DND-41 (cell line): ENCODE measurements around the gene MRTFA.

ENCODE experiments used
- ATAC-seq: fragments of 200-7000 bp; cut with Tn5 transposase; 3 replicates; pipeline ENCODE4 v1.9.1; 2021; ENCODE audit warnings: low read depth; ENCODE audit not compliant: insufficient read depth
- DNase-seq: peaks from one replicate; pipeline ENCODE4 v3.0.0-alpha.2; 2020
- H2AFZ ChIP-seq: 2 replicates; pipeline ENCODE4 v1.6.0; 2012; ENCODE audit warnings: low read depth, low read length
- H3K27ac ChIP-seq: 2 replicates; pipeline ENCODE4 v1.5.1; 2012; ENCODE audit warnings: low read length, inconsistent platforms
- H3K27me3 ChIP-seq: fragments of 200-600 bp; sonication (generic); 2 replicates; pipeline ENCODE4 v1.6.0; 2012; ENCODE audit warnings: low read length, mild to moderate bottlenecking, inconsistent platforms; ENCODE audit not compliant: insufficient read depth, poor library complexity
- H3K36me3 ChIP-seq: 2 replicates; pipeline ENCODE4 v1.5.1; 2012; ENCODE audit warnings: low read length, inconsistent platforms; ENCODE audit not compliant: insufficient read depth
- H3K4me1 ChIP-seq: 2 replicates; pipeline ENCODE4 v1.5.1; 2012; ENCODE audit warnings: mild to moderate bottlenecking, low read length; ENCODE audit not compliant: insufficient read depth
- H3K4me2 ChIP-seq: 2 replicates; pipeline ENCODE4 v1.6.0; 2012; ENCODE audit warnings: mild to moderate bottlenecking, moderate library complexity, low read length, inconsistent platforms; ENCODE audit not compliant: insufficient read depth
- H3K4me3 ChIP-seq, 2 experiments: fragments of 200-600 bp in 1 of 2; shearing (Covaris generic) in 1 of 2; 2 replicates each; pipeline ENCODE4 v1.5.1; 2012 to 2016; ENCODE audit warnings: inconsistent platforms in 2 of 2, low read length in 2 of 2, mild to moderate bottlenecking in 2 of 2, low read depth in 1 of 2, moderate library complexity in 1 of 2
- H3K79me2 ChIP-seq: 2 replicates; pipeline ENCODE4 v1.6.0; 2012; ENCODE audit warnings: low read length, inconsistent platforms; ENCODE audit not compliant: insufficient read depth
- H3K9ac ChIP-seq: 2 replicates; pipeline ENCODE4 v1.6.0; 2012; ENCODE audit warnings: low read depth, mild to moderate bottlenecking, inconsistent platforms, low read length, moderate library complexity
- H3K9me3 ChIP-seq: 2 replicates; pipeline ENCODE4 v1.5.1; 2012; ENCODE audit warnings: low read length, moderate library complexity, mild to moderate bottlenecking, inconsistent platforms; ENCODE audit not compliant: insufficient read depth, severe bottlenecking
- H4K20me1 ChIP-seq: 2 replicates; pipeline ENCODE4 v1.6.0; 2012; ENCODE audit warnings: low read length; ENCODE audit not compliant: insufficient read depth
- EZH2 ChIP-seq: IDR thresholded peaks from 3 replicates; pipeline ENCODE4 v1.6.1; 2012; ENCODE audit warnings: borderline replicate concordance, low read depth, mild to moderate bottlenecking, moderate library complexity, low read length, inconsistent platforms; ENCODE audit not compliant: severe bottlenecking
- TF ChIP-seq, protein P1 (sequence below): IDR thresholded peaks from 2 replicates; pipeline ENCODE4 v1.5.1; 2012; ENCODE audit warnings: borderline replicate concordance, low read length, moderate library complexity, mild to moderate bottlenecking; ENCODE audit not compliant: poor library complexity, severe bottlenecking; ENCODE audit errors: extremely low read depth

MRTFA gene

GRCh38 chr22:40415531-40416266, 220.8 kb downstream of the MRTFA start:
- Histone ChIP-seq H3K27ac (0 out of 2 replicates have a peak overlapping the region, but pooled peaks have one; percentile 13), H3K4me2 (no peak overlapping the region), H3K36me3 (peaks cover 78% of the 10 kb centered on the region), H3K9me3 (no peaks in the 10 kb centered on the region), H4K20me1 (peaks cover 15% of the 10 kb centered on the region), H3K9ac (no peak overlapping the region), H3K27me3 (no peaks in the 10 kb centered on the region), H3K4me1 (no peaks in the 10 kb centered on the region), H2AFZ (no peak overlapping the region), H3K79me2 (no peaks in the 10 kb centered on the region), H3K4me3 (no peak overlapping the region)
- DNase-seq = no peak
- TF ChIP-seq, protein P1, sequence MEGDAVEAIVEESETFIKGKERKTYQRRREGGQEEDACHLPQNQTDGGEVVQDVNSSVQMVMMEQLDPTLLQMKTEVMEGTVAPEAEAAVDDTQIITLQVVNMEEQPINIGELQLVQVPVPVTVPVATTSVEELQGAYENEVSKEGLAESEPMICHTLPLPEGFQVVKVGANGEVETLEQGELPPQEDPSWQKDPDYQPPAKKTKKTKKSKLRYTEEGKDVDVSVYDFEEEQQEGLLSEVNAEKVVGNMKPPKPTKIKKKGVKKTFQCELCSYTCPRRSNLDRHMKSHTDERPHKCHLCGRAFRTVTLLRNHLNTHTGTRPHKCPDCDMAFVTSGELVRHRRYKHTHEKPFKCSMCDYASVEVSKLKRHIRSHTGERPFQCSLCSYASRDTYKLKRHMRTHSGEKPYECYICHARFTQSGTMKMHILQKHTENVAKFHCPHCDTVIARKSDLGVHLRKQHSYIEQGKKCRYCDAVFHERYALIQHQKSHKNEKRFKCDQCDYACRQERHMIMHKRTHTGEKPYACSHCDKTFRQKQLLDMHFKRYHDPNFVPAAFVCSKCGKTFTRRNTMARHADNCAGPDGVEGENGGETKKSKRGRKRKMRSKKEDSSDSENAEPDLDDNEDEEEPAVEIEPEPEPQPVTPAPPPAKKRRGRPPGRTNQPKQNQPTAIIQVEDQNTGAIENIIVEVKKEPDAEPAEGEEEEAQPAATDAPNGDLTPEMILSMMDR = no peak
- no peak for TF ChIP-seq EZH2
- no peak for ATAC-seq

DNA sequence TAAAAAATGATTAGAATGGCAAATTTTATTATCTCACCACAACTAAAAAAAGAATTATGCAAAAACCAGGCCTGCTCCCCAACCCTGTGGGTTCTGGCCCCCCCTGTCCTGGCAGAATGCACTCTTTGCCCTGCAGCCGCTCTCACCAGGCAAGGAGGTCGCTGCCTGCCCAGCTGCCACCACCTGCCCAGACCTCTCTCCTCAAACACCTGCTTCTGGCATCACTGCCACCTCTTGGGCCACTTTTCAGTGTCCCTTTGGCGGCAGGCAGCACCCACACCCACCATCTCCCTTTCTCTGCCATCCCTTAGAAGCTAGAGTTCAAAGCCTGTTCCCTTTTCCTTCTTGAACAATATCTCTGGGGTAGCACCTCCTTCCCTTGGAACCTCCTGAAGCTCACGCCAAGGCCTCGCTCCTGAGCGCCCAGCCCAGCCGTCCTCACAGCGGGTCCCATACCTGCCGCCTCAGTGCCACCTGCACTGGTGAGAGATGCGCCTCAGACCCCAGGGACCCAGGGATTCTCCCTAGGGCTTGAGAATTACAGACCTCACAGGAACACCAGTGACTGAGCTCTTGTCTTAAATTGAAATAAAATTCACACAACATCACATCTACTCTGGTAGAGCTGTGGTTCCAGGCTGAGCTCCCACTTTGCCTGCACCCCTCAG, 221.5 kb downstream of the MRTFA start:
- ATAC-seq = no peak
- Histone ChIP-seq H3K79me2 (no peaks in the 10 kb centered on the region), H3K4me2 (no peak overlapping the region), H2AFZ (no peak overlapping the region), H3K4me1 (no peaks in the 10 kb centered on the region), H3K36me3 (peaks cover 78% of the 10 kb centered on the region), H3K4me3 (no peak overlapping the region), H3K9ac (no peak overlapping the region), H3K27me3 (no peaks in the 10 kb centered on the region), H3K27ac (no peak overlapping the region), H3K9me3 (no peaks in the 10 kb centered on the region), H4K20me1 (peaks cover 15% of the 10 kb centered on the region)
- DNase-seq = no peak
- TF ChIP-seq, protein P1 = no peak
- no peak for TF ChIP-seq EZH2

- H3K4me1 ChIP-seq = no peaks in the 10 kb centered on the region
These were observed 222.2 kb downstream of the MRTFA start for GRCh38 chr22:40414311-40414710.

More at GRCh38 chr22:40414311-40414710, 222.2 kb downstream of the MRTFA start:
- H2AFZ ChIP-seq = no peak overlapping the region
- H3K9me3 ChIP-seq = no peaks in the 10 kb centered on the region
- H3K27me3 ChIP-seq = no peaks in the 10 kb centered on the region
- no peak overlapping the region for H3K9ac ChIP-seq
- no peak overlapping the region for H3K4me2 ChIP-seq
- no peaks in the 10 kb centered on the region for H3K79me2 ChIP-seq
- DNase-seq (no peak), ATAC-seq (no peak)
- peaks cover 78% of the 10 kb centered on the region for H3K36me3 ChIP-seq
- TF ChIP-seq, protein P1 = no peak
- TF ChIP-seq EZH2 = no peak
- H4K20me1 ChIP-seq = peaks cover 15% of the 10 kb centered on the region
- H3K27ac ChIP-seq = peak overlapping the region; percentile 26; the same call in 1 of the 2 replicates
- no peak overlapping the region for H3K4me3 ChIP-seq
